Heart right ventricle (tissue), 16 donors: ENCODE results near the gene SND1. TPM values are rescaled to one million over a fixed set of nuclear protein-coding genes. Genes with fewer than 3 reads are reported as not detected.

ENCODE experiments used
- ATAC-seq, 8 donors: fragments of 200-7000 bp; cut with Tn5 transposase; one replicate each; pipeline ENCODE4 v1.9.1; 2020; ENCODE audit warnings: mild to moderate bottlenecking in 8 of 8, moderate library complexity in 8 of 8, moderate number of reproducible peaks in 1 of 8
- DNase-seq, 2 donors: peaks; one replicate each; pipeline ENCODE4 v3.0.0-alpha.2; 2020
- H3K27ac ChIP-seq, 10 donors: fragments of 200-600 bp; sonication (generic) in 2 of 10; one replicate each; pipeline versions ENCODE4 v1.5.0 to v1.8.0; 2020 to 2022; ENCODE audit warnings: mild to moderate bottlenecking in 3 of 10
- H3K27me3 ChIP-seq, 7 donors: fragments of 200-600 bp; one replicate each; pipeline ENCODE4 v1.8.0; 2021 to 2022; ENCODE audit warnings: mild to moderate bottlenecking in 2 of 7
- H3K36me3 ChIP-seq, 9 donors: fragments of 200-600 bp; sonication (generic) in 1 of 9; one replicate each; pipeline versions ENCODE4 v1.5.0 to v1.8.0; 2020 to 2022; ENCODE audit warnings: mild to moderate bottlenecking in 2 of 9
- H3K4me1 ChIP-seq, 9 donors: fragments of 200-600 bp; sonication (generic) in 1 of 9; one replicate each; pipeline versions ENCODE4 v1.5.0 to v1.8.0; 2020 to 2022; ENCODE audit warnings: mild to moderate bottlenecking in 4 of 9
- H3K4me3 ChIP-seq, 10 donors: fragments of 200-600 bp; sonication (generic) in 2 of 10; one replicate each; pipeline versions ENCODE4 v1.5.0 to v1.8.0; 2020 to 2022; ENCODE audit warnings: mild to moderate bottlenecking in 7 of 10, moderate library complexity in 2 of 10
- H3K9me3 ChIP-seq, 11 donors: fragments of 200-600 bp in 10 of 11; sonication (generic) in 2 of 11; one replicate each; pipeline versions ENCODE4 v1.5.0 to v1.8.0; 2013 to 2022; ENCODE audit warnings: mild to moderate bottlenecking in 2 of 11, control low read depth in 1 of 11, moderate library complexity in 1 of 11
- WGBS, 2 donors: extraction: QIAGEN DNeasy Blood & Tissue Kit; methylation state at CpG; one replicate each; pipeline ENCODE4 v1.1.7; 2013; ENCODE audit warnings: inconsistent platforms in 1 of 2; 5-methylcytosine and 5-hydroxymethylcytosine counted together
- intact Hi-C, 10 donors: fragments of 100-400 bp; cut with DNase I; formaldehyde crosslinking; loops; one replicate each; pipeline versions ENCODE4 v1.11.1 to v1.14.2; 2022
- polyA plus RNA-seq, 2 donors: library from polyadenylated mRNA; stranded (reverse); fragments of 200-250 nt; gene quantifications; one replicate each; pipeline ENCODE4 v1.2.3, GENCODE V29; 2013
- total RNA-seq, 10 donors: library from RNA; stranded (reverse); fragmentation: NEBNext Ultra II Directional in 3 of 10; extraction: Animal tissue kit (Norgen Biotek cat#: 25700) in 3 of 10; gene quantifications; one replicate each; pipeline versions ENCODE4 v1.2.1 to v1.2.4, GENCODE V29; 2021 to 2023
- TF ChIP-seq, protein P1 (sequence below), 9 donors: fragments of 200-600 bp; sonication (generic) in 2 of 9; IDR thresholded peaks; one replicate each; pipeline versions ENCODE4 v1.5.0 to v1.8.0; 2021 to 2022; ENCODE audit warnings: antibody characterized with exemption in 9 of 9, mild to moderate bottlenecking in 5 of 9, moderate library complexity in 1 of 9
- donor health status: Arrhythmogenic right ventricular cardiomyopathy.
- donor health status: ischemic (EF 13 %, LVEDD 7.1; RV severe dilation, severe dysfunction).
- donor health status: healthy with polysubstance abuse.
- donor health status: DM: no; HTN: yes; CAD: no.
- donor health status: DM: no; HTN: no; CAD: no.
- donor health status: ischemic (EF 25% LVEDD 6.9; RV normal size, moderate dysfunction).
- donor health status: ischemic (EF 25% LVEDD 5.7; RV mildly dilated, moderate dysfunction).
- donor health status: healthy.
- donor health status: DM: yes; HTN: yes; CAD: no.
- donor health status: Ischemic cardiomyopathy.
- donor health status: ischemic (EF 35%, LVEDD 5.7; RV mildly dilated, moderate dysfunction).
- donor health status: nonischemic (EF 11% LVEDD 7.7; RV severe dilation, severe dysfunction).
- donor health status: DM: yes; HTN: yes; CAD: no.
- donor health status: PGD.
- donor health status: ischemic (EF 29% LVEDD 5.4; RV normal size, mild dysfunction).
- donor health status: nonischemic (EF 23%, LVEDD 6.1; RV moderate dilation, normal function).

Gene SND1
- total and polyA plus RNA-seq, 12 donors: 39.9 to 107 (median 80.8) TPM

DNA sequence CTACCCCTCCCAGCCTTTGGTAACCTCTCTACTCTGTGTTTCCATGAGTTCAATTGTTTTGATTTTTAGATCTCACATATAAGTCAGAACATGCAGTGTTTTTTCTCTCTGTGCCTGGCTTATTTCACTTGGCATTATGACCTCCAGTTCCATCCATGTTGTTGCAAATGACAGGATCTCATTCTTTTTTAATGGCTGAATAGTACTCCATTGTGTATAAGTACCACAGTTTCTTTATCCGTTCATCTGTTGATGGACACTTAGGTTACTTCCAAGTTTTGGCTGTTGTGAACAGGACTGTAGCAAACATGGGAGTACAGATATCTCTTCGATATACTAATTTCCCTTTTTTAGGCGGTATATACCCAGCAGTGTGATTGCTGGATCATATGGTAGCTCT, 237.7 kb downstream of the SND1 start:
- Histone ChIP-seq H3K4me3 (no peak overlapping the region), H3K4me1 (peaks cover 0 to 49% (median 31%) of the 10 kb centered on the region in 9 donors), H3K27ac (no peak overlapping the region), H3K36me3 (peaks cover 0 to 25% (median 5%) of the 10 kb centered on the region in 9 donors), H3K9me3 (no peaks in the 10 kb centered on the region), H3K27me3 (no peaks in the 10 kb centered on the region)
- intact Hi-C loops: no loop called here
- DNase-seq (no peak), ATAC-seq (no peak)
- WGBS, 2 donors: 90 to 92% methylated on average over 3 of the region's 3 CpGs
- TF ChIP-seq, protein P1, sequence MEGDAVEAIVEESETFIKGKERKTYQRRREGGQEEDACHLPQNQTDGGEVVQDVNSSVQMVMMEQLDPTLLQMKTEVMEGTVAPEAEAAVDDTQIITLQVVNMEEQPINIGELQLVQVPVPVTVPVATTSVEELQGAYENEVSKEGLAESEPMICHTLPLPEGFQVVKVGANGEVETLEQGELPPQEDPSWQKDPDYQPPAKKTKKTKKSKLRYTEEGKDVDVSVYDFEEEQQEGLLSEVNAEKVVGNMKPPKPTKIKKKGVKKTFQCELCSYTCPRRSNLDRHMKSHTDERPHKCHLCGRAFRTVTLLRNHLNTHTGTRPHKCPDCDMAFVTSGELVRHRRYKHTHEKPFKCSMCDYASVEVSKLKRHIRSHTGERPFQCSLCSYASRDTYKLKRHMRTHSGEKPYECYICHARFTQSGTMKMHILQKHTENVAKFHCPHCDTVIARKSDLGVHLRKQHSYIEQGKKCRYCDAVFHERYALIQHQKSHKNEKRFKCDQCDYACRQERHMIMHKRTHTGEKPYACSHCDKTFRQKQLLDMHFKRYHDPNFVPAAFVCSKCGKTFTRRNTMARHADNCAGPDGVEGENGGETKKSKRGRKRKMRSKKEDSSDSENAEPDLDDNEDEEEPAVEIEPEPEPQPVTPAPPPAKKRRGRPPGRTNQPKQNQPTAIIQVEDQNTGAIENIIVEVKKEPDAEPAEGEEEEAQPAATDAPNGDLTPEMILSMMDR (IDR thresholded peaks at IDR 0.05): no peak

DNA sequence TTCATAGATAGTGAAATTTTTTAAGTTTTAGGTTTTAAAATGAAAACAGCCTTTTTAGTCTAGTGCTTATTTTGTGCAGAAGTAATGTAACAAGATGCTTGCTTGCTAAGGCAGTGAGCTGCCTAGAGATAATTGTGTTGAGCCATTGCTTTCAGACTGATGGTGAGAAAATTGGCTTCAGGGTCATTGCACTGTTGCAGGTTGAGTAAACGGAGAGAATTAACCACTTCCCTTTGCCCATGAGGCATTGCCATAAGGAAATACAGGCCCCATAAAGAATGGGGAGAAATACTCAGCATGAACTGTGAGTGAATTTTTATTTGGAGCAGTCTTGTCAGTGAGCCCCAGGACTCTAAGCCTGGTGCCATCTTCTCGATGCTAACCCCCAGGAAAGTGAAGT, 238.7 kb downstream of the SND1 start:
- intact Hi-C loops: no loop called here
- Histone ChIP-seq H3K9me3 (no peaks in the 10 kb centered on the region), H3K36me3 (peaks cover 0 to 25% (median 5%) of the 10 kb centered on the region in 9 donors), H3K27me3 (no peaks in the 10 kb centered on the region), H3K4me1 (peaks cover 0 to 45% (median 22%) of the 10 kb centered on the region in 9 donors), H3K4me3 (no peak overlapping the region), H3K27ac (no peak overlapping the region)
- TF ChIP-seq, protein P1 (IDR thresholded peaks at IDR 0.05): no peak
- WGBS, 2 donors: 89 to 93% methylated on average over 2 of the region's 2 CpGs
- DNase-seq (no peak), ATAC-seq (no peak)

DNA sequence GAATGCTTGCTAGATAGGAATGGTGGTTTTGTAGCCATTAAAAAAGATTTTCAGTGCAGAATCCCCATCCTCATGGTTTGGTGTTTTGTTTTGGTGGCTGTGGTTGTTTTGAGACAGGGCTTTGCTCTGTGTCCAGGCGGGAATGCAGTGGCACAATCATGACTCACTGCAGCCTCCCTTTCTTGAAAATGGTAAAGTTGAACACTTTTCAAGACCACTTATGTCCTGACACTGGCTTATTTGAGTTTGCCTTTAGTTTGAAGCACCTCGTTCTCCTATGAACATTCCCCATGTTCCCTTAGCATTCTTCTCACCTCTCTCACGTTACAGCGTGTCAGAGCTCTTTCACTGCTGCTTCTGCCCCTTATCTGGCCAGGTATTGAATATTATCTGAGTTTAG, 239.2 kb downstream of the SND1 start:
- 95 to 97% methylated on average over 4 of the region's 4 CpGs for WGBS, 2 donors
- intact Hi-C loops: no loop called here
- Histone ChIP-seq H3K36me3 (peaks cover 0 to 25% (median 5%) of the 10 kb centered on the region in 9 donors), H3K27me3 (no peaks in the 10 kb centered on the region), H3K4me3 (no peak overlapping the region), H3K9me3 (no peaks in the 10 kb centered on the region), H3K4me1 (peaks cover 0 to 40% (median 18%) of the 10 kb centered on the region in 9 donors), H3K27ac (no peak overlapping the region)
- no peak for DNase-seq
- no peak for ATAC-seq
- TF ChIP-seq, protein P1 (IDR thresholded peaks at IDR 0.05): no peak

DNA sequence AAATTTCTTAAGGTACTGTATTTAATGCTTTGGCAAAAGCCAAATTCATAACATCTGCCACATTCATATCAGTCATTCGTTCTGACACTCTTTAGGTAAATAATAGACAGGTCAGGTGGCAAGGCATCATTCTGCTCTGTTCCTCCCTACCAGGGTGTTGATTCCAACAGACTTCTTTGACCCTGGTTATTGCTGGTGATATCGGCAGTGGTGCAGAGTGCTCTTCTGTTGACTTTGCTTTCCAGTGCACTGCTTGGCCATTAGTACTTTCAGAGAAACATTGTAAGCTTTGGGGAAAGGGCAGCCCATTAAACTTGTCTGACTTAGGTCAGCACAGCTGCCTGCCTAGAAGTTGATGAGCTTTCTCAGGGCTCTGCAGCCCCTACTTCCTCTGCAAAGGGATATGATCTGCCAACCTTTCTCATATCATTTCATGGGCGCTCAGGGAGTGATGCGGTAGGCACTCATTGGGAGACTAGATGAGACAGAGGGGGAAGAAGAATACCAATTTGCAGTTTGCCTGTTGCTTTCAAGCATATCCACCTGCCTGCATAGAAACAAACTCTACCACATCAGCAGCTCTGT, 240.0 kb downstream of the SND1 start:
- TF ChIP-seq, protein P1 (IDR thresholded peaks at IDR 0.05): no peak
- H3K27me3 ChIP-seq: no peaks in the 10 kb centered on the region
- ATAC-seq (no peak), DNase-seq (no peak)
- peaks cover 0 to 34% (median 15%) of the 10 kb centered on the region in 9 donors for H3K4me1 ChIP-seq
- intact Hi-C loops: no loop called here
- H3K36me3 ChIP-seq: peaks cover 0 to 25% (median 5%) of the 10 kb centered on the region in 9 donors
- no peaks in the 10 kb centered on the region for H3K9me3 ChIP-seq
- 89 to 94% methylated on average over 4 of the region's 4 CpGs for WGBS, 2 donors
- H3K27ac ChIP-seq: no peak overlapping the region
- H3K4me3 ChIP-seq: no peak overlapping the region
